Measurements from ENCODE around the gene SPACA4. TPM values are rescaled to one million over a fixed set of nuclear protein-coding genes. Genes with fewer than 3 reads are reported as not detected.

The SPACA4 gene
- total RNA-seq, 1 experiment from 2014 or later, result not detected

DNA sequence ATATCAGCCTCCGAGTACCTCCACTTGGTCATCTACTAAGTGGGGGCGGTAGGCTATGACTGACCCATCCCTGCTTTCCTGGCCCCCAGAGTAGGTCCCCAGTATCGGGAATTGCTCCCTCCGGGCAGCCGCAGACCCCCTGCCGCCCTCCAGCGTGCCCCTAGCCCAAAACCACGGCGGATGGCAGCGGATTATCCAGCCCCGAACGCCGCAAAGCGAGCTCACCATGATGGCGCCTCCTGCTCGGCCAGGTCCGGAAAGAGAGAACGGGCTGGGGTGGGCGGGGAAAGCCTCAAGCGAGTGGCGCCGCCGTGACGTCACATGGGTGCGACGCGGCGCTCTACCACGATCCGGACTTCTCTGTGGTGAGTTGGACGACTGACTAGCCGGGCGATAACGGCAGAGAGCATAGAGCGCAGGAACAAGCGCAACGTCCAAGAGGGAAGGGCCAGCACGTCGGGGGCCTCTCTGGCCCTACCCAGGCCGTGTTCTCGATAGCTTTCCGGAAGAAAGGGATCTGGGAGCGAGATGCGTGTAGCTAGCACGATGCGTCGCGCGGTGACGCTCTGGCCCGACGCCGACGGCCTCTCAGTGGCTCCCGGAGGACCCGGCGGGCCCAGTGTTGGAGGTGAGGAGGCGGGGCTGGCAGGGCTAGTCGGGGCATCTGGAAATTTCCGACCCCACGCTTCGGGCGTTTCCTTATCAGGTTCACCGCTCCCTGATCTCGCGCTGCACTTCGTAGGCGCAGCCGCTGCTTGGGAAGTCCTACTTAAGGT lies 12.6 kb downstream of the SPACA4 start, which contains the start of the genes RPL18 and SPHK2 (continued):
- TF ChIP-seq, protein P1, sequence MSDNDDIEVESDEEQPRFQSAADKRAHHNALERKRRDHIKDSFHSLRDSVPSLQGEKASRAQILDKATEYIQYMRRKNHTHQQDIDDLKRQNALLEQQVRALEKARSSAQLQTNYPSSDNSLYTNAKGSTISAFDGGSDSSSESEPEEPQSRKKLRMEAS (CRISPR knock-in tag; IDR thresholded peaks at IDR 0.05), result peak; percentile 97
- no peak for TF ChIP-seq RORB (CRISPR knock-in tag; IDR thresholded peaks at IDR 0.05)
- TF ChIP-seq, protein P2, sequence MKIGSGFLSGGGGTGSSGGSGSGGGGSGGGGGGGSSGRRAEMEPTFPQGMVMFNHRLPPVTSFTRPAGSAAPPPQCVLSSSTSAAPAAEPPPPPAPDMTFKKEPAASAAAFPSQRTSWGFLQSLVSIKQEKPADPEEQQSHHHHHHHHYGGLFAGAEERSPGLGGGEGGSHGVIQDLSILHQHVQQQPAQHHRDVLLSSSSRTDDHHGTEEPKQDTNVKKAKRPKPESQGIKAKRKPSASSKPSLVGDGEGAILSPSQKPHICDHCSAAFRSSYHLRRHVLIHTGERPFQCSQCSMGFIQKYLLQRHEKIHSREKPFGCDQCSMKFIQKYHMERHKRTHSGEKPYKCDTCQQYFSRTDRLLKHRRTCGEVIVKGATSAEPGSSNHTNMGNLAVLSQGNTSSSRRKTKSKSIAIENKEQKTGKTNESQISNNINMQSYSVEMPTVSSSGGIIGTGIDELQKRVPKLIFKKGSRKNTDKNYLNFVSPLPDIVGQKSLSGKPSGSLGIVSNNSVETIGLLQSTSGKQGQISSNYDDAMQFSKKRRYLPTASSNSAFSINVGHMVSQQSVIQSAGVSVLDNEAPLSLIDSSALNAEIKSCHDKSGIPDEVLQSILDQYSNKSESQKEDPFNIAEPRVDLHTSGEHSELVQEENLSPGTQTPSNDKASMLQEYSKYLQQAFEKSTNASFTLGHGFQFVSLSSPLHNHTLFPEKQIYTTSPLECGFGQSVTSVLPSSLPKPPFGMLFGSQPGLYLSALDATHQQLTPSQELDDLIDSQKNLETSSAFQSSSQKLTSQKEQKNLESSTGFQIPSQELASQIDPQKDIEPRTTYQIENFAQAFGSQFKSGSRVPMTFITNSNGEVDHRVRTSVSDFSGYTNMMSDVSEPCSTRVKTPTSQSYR (CRISPR knock-in tag; IDR thresholded peaks at IDR 0.05), result peak; percentile 65; the same call in 1 of the 2 replicates
- TF ChIP-seq, protein P3, sequence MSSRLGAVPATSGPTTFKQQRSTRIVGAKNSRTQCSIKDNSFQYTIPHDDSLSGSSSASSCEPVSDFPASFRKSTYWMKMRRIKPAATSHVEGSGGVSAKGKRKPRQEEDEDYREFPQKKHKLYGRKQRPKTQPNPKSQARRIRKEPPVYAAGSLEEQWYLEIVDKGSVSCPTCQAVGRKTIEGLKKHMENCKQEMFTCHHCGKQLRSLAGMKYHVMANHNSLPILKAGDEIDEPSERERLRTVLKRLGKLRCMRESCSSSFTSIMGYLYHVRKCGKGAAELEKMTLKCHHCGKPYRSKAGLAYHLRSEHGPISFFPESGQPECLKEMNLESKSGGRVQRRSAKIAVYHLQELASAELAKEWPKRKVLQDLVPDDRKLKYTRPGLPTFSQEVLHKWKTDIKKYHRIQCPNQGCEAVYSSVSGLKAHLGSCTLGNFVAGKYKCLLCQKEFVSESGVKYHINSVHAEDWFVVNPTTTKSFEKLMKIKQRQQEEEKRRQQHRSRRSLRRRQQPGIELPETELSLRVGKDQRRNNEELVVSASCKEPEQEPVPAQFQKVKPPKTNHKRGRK (CRISPR knock-in tag; IDR thresholded peaks at IDR 0.05; ENCODE audit: borderline replicate concordance), result no peak
- peak; percentile 41; the same call in 1 of the 2 replicates for TF ChIP-seq ETV6 (CRISPR knock-in tag; IDR thresholded peaks at IDR 0.05)
- TF ChIP-seq ZNF396 (CRISPR knock-in tag; IDR thresholded peaks at IDR 0.05; ENCODE audit: borderline replicate concordance), result no peak
- peak; percentile 86 for TF ChIP-seq ATF1 (CRISPR knock-in tag; IDR thresholded peaks at IDR 0.05)
- TF ChIP-seq JAZF1 (CRISPR knock-in tag; IDR thresholded peaks at IDR 0.05), result no peak
- peak; percentile 80; the same call in 1 of the 2 replicates for TF ChIP-seq FOXP1 (CRISPR knock-in tag; IDR thresholded peaks at IDR 0.05; ENCODE audit: borderline replicate concordance)
- TF ChIP-seq, protein P4, sequence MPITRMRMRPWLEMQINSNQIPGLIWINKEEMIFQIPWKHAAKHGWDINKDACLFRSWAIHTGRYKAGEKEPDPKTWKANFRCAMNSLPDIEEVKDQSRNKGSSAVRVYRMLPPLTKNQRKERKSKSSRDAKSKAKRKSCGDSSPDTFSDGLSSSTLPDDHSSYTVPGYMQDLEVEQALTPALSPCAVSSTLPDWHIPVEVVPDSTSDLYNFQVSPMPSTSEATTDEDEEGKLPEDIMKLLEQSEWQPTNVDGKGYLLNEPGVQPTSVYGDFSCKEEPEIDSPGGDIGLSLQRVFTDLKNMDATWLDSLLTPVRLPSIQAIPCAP (CRISPR knock-in tag; IDR thresholded peaks at IDR 0.05), result no peak
- TF ChIP-seq, protein P5, sequence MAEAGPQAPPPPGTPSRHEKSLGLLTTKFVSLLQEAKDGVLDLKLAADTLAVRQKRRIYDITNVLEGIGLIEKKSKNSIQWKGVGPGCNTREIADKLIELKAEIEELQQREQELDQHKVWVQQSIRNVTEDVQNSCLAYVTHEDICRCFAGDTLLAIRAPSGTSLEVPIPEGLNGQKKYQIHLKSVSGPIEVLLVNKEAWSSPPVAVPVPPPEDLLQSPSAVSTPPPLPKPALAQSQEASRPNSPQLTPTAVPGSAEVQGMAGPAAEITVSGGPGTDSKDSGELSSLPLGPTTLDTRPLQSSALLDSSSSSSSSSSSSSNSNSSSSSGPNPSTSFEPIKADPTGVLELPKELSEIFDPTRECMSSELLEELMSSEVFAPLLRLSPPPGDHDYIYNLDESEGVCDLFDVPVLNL (CRISPR knock-in tag; IDR thresholded peaks at IDR 0.05; ENCODE audit: borderline replicate concordance, low read depth), result no peak
- TF ChIP-seq, protein P6, sequence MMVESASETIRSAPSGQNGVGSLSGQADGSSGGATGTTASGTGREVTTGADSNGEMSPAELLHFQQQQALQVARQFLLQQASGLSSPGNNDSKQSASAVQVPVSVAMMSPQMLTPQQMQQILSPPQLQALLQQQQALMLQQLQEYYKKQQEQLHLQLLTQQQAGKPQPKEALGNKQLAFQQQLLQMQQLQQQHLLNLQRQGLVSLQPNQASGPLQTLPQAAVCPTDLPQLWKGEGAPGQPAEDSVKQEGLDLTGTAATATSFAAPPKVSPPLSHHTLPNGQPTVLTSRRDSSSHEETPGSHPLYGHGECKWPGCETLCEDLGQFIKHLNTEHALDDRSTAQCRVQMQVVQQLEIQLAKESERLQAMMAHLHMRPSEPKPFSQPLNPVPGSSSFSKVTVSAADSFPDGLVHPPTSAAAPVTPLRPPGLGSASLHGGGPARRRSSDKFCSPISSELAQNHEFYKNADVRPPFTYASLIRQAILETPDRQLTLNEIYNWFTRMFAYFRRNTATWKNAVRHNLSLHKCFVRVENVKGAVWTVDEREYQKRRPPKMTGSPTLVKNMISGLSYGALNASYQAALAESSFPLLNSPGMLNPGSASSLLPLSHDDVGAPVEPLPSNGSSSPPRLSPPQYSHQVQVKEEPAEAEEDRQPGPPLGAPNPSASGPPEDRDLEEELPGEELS (CRISPR knock-in tag; IDR thresholded peaks at IDR 0.05), result peak; percentile 78; the same call in 1 of the 2 replicates
- TF ChIP-seq, protein P7, sequence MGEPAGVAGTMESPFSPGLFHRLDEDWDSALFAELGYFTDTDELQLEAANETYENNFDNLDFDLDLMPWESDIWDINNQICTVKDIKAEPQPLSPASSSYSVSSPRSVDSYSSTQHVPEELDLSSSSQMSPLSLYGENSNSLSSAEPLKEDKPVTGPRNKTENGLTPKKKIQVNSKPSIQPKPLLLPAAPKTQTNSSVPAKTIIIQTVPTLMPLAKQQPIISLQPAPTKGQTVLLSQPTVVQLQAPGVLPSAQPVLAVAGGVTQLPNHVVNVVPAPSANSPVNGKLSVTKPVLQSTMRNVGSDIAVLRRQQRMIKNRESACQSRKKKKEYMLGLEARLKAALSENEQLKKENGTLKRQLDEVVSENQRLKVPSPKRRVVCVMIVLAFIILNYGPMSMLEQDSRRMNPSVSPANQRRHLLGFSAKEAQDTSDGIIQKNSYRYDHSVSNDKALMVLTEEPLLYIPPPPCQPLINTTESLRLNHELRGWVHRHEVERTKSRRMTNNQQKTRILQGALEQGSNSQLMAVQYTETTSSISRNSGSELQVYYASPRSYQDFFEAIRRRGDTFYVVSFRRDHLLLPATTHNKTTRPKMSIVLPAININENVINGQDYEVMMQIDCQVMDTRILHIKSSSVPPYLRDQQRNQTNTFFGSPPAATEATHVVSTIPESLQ (CRISPR knock-in tag; IDR thresholded peaks at IDR 0.05), result no peak
- TF ChIP-seq, protein P8, sequence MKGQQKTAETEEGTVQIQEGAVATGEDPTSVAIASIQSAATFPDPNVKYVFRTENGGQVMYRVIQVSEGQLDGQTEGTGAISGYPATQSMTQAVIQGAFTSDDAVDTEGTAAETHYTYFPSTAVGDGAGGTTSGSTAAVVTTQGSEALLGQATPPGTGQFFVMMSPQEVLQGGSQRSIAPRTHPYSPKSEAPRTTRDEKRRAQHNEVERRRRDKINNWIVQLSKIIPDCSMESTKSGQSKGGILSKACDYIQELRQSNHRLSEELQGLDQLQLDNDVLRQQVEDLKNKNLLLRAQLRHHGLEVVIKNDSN (CRISPR knock-in tag; IDR thresholded peaks at IDR 0.05), result peak; percentile 66; the same call in 1 of the 2 replicates
- no peak for TF ChIP-seq ESRRA (CRISPR knock-in tag; IDR thresholded peaks at IDR 0.05; ENCODE audit: borderline replicate concordance)
- TF ChIP-seq NR3C1 (CRISPR knock-in tag; conservative IDR thresholded peaks at IDR 0.05; ENCODE audit: low read depth), result no peak
- TF ChIP-seq, protein P9, sequence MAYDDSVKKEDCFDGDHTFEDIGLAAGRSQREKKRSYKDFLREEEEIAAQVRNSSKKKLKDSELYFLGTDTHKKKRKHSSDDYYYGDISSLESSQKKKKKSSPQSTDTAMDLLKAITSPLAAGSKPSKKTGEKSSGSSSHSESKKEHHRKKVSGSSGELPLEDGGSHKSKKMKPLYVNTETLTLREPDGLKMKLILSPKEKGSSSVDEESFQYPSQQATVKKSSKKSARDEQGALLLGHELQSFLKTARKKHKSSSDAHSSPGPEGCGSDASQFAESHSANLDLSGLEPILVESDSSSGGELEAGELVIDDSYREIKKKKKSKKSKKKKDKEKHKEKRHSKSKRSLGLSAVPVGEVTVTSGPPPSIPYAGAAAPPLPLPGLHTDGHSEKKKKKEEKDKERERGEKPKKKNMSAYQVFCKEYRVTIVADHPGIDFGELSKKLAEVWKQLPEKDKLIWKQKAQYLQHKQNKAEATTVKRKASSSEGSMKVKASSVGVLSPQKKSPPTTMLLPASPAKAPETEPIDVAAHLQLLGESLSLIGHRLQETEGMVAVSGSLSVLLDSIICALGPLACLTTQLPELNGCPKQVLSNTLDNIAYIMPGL (CRISPR knock-in tag; IDR thresholded peaks at IDR 0.05), result peak; percentile 69; the same call in 1 of the 2 replicates
- TF ChIP-seq MYBL2 (CRISPR knock-in tag; IDR thresholded peaks at IDR 0.05), result peak; percentile 78; the same call in 1 of the 2 replicates
- TF ChIP-seq, protein P10, sequence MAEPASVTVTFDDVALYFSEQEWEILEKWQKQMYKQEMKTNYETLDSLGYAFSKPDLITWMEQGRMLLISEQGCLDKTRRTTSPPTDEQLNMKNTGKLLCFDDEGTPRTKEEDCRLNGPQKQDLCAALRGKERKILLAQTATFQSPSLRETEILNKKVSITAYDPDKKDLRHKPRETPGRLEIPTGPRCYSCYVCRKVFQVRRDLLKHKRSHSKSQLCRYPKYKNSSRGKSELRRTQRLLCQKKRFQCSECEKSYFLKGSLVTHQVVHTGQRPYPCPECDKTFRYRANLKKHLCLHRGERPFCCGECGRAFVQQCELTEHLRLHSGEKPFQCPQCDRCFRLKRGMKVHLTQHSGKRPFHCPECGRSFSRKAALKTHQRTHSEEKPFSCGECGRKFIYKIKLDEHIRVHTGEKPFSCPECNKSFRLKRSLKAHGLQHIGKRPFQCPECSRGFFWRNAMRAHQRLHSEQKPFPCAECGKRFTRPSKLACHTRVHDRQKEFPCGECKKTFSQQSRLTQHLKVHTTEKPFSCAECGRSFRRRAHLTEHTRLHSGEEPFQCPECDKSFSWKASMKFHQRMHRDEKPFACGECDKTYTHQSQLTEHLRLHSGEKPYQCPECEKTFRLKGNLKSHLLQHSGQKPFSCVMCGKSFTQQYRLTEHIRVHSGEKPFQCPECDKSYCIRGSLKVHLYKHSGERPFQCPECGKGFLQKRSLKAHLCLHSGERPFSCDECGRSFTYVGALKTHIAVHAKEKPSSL (CRISPR knock-in tag; conservative IDR thresholded peaks at IDR 0.05), result no peak
